GM12801 (cell line): ENCODE results near the gene NHS.

ENCODE experiments used
- CTCF ChIP-seq: IDR thresholded peaks from one replicate; pipeline ENCODE4 v1.5.1; 2011; ENCODE audit warnings: control low read depth; ENCODE audit not compliant: insufficient read length; ENCODE audit errors: extremely low read depth

NHS gene

GRCh38 chrX:17567187-17567586 is 192.2 kb downstream of the NHS start:
- no peak for TF ChIP-seq CTCF

GRCh38 chrX:17567821-17568220 is 192.8 kb downstream of the NHS start:
- no peak for TF ChIP-seq CTCF

- no peak for TF ChIP-seq CTCF
These were observed 204.0 kb downstream of the NHS start for GRCh38 chrX:17579026-17579425.

- TF ChIP-seq CTCF: no peak
These were observed 205.6 kb downstream of the NHS start for GRCh38 chrX:17580539-17581152.

- TF ChIP-seq CTCF: no peak
These were observed 206.6 kb downstream of the NHS start for GRCh38 chrX:17581641-17582040.

GRCh38 chrX:17584248-17584681 is 209.3 kb downstream of the NHS start:
- no peak for TF ChIP-seq CTCF

GRCh38 chrX:17585006-17585405 is 210.0 kb downstream of the NHS start:
- TF ChIP-seq CTCF: no peak
